ENCODE measurements around the gene SFSWAP.

DNA sequence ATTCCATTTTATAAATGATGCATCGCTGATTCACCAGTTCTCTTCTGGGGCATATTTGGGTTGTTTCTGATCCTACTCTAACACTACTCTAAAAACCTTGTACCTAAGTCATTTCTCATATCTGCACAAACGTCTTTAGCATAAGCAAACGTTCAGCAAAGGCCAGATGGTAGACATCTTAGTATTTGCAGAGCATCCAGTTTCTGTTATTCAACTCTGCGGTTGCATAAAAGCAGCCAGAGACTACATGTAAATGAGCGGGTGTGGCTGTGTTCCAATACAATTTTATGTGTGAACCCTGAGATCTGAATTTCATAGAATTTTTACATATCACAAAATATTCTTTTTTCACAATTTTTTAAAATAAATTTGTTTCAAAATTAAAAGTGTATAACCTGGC is 94.5 kb downstream of the SFSWAP start:
- TF ChIP-seq POLR2A (IDR thresholded peaks at IDR 0.05) (no peak), POLR2AphosphoS5 (IDR thresholded peaks at IDR 0.05) (no peak)
- TF ChIP-seq, protein P1, sequence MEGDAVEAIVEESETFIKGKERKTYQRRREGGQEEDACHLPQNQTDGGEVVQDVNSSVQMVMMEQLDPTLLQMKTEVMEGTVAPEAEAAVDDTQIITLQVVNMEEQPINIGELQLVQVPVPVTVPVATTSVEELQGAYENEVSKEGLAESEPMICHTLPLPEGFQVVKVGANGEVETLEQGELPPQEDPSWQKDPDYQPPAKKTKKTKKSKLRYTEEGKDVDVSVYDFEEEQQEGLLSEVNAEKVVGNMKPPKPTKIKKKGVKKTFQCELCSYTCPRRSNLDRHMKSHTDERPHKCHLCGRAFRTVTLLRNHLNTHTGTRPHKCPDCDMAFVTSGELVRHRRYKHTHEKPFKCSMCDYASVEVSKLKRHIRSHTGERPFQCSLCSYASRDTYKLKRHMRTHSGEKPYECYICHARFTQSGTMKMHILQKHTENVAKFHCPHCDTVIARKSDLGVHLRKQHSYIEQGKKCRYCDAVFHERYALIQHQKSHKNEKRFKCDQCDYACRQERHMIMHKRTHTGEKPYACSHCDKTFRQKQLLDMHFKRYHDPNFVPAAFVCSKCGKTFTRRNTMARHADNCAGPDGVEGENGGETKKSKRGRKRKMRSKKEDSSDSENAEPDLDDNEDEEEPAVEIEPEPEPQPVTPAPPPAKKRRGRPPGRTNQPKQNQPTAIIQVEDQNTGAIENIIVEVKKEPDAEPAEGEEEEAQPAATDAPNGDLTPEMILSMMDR (IDR thresholded peaks at IDR 0.05 in 8 of 11, conservative IDR thresholded peaks at IDR 0.05 in 3 of 11) = no peak

Data from spleen (tissue), 7 donors.